Mucosa of descending colon (tissue), 3 donors: ENCODE results near the gene LETM1. TPM values are rescaled to one million over a fixed set of nuclear protein-coding genes. Genes with fewer than 3 reads are reported as not detected.
A peak's percentile ranks its signal among the peaks of the same experiment; 100 is the strongest.

ENCODE experiments used
- ATAC-seq: fragments of 200-7000 bp; cut with Tn5 transposase; one replicate; pipeline ENCODE4 v1.9.1; 2020; ENCODE audit warnings: mild to moderate bottlenecking, moderate library complexity
- DNase-seq, 3 donors: peaks; one replicate each; pipeline ENCODE4 v3.0.0-alpha.2; 2020
- H3K36me3 ChIP-seq: fragments of 200-600 bp; one replicate; pipeline ENCODE4 v1.8.0; 2021; ENCODE audit warnings: low read depth, mild to moderate bottlenecking
- H3K4me1 ChIP-seq: fragments of 200-600 bp; one replicate; pipeline ENCODE4 v1.8.0; 2021; ENCODE audit warnings: low read depth, mild to moderate bottlenecking
- H3K4me3 ChIP-seq: fragments of 200-600 bp; one replicate; pipeline ENCODE4 v1.8.0; 2021; ENCODE audit warnings: mild to moderate bottlenecking
- H3K9me3 ChIP-seq: fragments of 200-600 bp; one replicate; pipeline ENCODE4 v1.8.0; 2021; ENCODE audit warnings: mild to moderate bottlenecking
- intact Hi-C, 2 donors: fragments of 100-400 bp; cut with DNase I in 1 of 2; cut with micrococcal nuclease in 1 of 2; formaldehyde crosslinking; loops; one replicate each; pipeline versions ENCODE4 v1.11.0 to v1.11.1; 2022; cut with DNase I, micrococcal nuclease
- total RNA-seq, 3 donors: library from RNA; stranded (reverse); fragmentation: NEBNext Ultra II Directional in 2 of 3; extraction: Animal tissue kit (Norgen Biotek cat#: 25700) in 2 of 3; gene quantifications; one replicate each; pipeline versions ENCODE4 v1.2.1 to v1.2.4, GENCODE V29; 2021 to 2023
- TF ChIP-seq, protein P1 (sequence below): fragments of 200-600 bp; IDR thresholded peaks from one replicate; pipeline ENCODE4 v1.8.0; 2022; ENCODE audit warnings: antibody characterized with exemption, mild to moderate bottlenecking
- donor health status: DM: no; HTN: no; CAD: no; lungs with moderate emphysema.
- donor health status: DM: no; HTN: no; CAD: no.
- donor health status: DM: no; HTN: yes; CAD: no.

The LETM1 gene
- total RNA-seq, 3 donors from 2014 or later: 85.5 to 160 (median 133) TPM

DNA sequence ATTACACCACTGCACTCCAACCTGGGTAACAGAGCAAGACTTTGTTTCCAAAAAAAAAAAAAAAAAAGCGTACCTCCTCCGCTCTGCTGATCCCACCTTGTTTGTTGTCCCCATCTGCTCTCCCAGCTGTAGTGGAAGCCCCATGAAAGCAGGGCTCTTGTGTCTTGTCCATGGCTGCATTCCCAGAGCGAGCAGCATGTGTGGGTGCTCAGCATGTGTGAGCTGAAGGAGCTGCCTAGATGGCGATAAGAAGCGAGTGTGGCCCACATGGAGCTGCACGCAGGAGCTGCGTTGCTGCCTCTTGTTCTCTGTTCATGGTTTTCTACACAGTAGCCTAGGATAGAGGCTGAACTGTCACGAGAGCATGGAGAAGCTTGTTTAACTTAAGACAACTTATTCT, 27.6 kb upstream of the LETM1 start:
- Histone ChIP-seq H3K4me1 (peaks cover 30% of the 10 kb centered on the region), H3K4me3 (no peak overlapping the region), H3K9me3 (no peaks in the 10 kb centered on the region), H3K36me3 (no peaks in the 10 kb centered on the region)
- TF ChIP-seq, protein P1, sequence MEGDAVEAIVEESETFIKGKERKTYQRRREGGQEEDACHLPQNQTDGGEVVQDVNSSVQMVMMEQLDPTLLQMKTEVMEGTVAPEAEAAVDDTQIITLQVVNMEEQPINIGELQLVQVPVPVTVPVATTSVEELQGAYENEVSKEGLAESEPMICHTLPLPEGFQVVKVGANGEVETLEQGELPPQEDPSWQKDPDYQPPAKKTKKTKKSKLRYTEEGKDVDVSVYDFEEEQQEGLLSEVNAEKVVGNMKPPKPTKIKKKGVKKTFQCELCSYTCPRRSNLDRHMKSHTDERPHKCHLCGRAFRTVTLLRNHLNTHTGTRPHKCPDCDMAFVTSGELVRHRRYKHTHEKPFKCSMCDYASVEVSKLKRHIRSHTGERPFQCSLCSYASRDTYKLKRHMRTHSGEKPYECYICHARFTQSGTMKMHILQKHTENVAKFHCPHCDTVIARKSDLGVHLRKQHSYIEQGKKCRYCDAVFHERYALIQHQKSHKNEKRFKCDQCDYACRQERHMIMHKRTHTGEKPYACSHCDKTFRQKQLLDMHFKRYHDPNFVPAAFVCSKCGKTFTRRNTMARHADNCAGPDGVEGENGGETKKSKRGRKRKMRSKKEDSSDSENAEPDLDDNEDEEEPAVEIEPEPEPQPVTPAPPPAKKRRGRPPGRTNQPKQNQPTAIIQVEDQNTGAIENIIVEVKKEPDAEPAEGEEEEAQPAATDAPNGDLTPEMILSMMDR: no peak
- DNase-seq: peak in 1 of 3 donors; percentile 26
- intact Hi-C loops: no loop called here
- ATAC-seq: no peak

DNA sequence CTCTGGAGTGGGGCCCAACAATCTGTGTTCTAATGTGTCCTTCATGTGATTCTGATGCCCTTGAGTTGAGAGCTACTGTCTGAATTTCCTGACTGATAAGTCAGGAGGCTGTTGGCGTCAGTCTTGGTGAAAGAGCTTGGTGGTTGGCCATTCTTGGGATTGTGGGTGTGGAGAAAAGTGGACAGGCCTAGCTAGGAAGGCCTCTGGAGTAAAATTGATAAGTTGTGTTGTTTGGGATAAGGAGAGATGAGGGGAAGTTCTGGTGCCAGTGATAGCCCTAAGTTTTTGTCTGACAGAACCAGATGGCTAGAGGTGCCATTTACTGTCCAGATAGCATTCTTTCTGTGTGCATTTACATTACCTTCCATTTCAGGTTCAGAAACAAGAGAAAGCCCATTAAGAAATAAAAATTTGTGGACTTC, 26.9 kb upstream of the LETM1 start:
- Histone ChIP-seq H3K4me1 (peaks cover 27% of the 10 kb centered on the region), H3K36me3 (no peaks in the 10 kb centered on the region), H3K4me3 (no peak overlapping the region), H3K9me3 (no peaks in the 10 kb centered on the region)
- DNase-seq: no peak
- intact Hi-C loops: no loop called here
- ATAC-seq: no peak
- TF ChIP-seq, protein P1: no peak

GRCh38 chr4:1880332-1880731, 24.4 kb upstream of the LETM1 start:
- ATAC-seq (peak; percentile 84), DNase-seq (peak in 1 of 3 donors; percentile 54)
- Histone ChIP-seq H3K4me1 (peaks cover 29% of the 10 kb centered on the region), H3K9me3 (no peaks in the 10 kb centered on the region), H3K36me3 (no peaks in the 10 kb centered on the region), H3K4me3 (no peak overlapping the region)
- TF ChIP-seq, protein P1: no peak
- intact Hi-C loops: no loop called here

DNA sequence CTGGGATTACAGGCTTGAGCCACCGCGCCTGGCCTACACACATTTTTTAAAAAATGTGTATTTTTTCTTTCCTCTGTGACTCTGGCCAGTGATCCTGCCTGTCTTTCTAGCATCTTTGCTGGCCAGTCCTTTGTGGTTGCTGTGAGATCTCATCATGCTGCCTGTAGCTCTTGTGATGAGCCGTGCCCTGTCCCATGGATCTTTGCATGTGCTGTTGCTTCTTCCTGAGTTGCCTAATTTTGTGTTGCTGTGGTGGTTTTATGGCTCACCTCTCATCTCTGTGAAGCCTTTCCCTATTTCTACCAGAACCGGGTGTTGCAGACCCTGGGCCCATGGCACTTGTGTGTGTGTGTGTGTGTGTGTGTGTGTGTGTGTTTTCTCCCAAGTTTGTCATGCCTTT, 23.5 kb upstream of the LETM1 start:
- TF ChIP-seq, protein P1: no peak
- ATAC-seq (no peak), DNase-seq (no peak)
- H3K4me1 ChIP-seq: peaks cover 33% of the 10 kb centered on the region
- H3K4me3 ChIP-seq: no peak overlapping the region
- H3K36me3 ChIP-seq: no peaks in the 10 kb centered on the region
- no peaks in the 10 kb centered on the region for H3K9me3 ChIP-seq
- intact Hi-C loops: no loop called here

DNA sequence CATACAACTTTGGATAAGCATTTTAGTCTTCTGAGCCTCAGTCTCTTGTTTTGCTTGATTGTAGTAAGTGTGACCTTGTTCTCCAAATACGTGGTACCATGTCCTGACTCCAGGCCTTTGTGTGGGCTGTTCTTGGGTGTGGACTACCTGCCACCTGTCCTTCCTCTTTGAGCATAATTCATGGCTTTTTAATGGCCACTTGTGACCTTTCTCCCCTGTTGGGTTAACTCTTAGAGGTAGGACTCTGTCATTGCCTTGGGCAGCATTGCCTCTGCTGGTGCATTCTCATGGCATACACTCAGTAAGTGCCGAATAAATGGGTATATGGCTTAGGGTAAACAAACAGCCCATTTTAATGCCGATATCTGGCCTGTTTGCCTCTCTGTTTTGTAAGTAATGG, 18.2 kb upstream of the LETM1 start:
- H3K4me1 ChIP-seq: peaks cover 34% of the 10 kb centered on the region
- ATAC-seq (peak; percentile 42), DNase-seq (peak in 1 of 3 donors; percentile 18)
- H3K9me3 ChIP-seq: no peaks in the 10 kb centered on the region
- TF ChIP-seq, protein P1: no peak
- H3K36me3 ChIP-seq: no peaks in the 10 kb centered on the region
- intact Hi-C loops: no loop called here
- H3K4me3 ChIP-seq: no peak overlapping the region

- ATAC-seq: no peak
- TF ChIP-seq, protein P1: no peak
- H3K4me1 ChIP-seq: peaks cover 38% of the 10 kb centered on the region
- H3K36me3 ChIP-seq: no peaks in the 10 kb centered on the region
- H3K9me3 ChIP-seq: no peaks in the 10 kb centered on the region
- intact Hi-C loops: no loop called here
- peak in 1 of 3 donors; percentile 27 for DNase-seq
- no peak overlapping the region for H3K4me3 ChIP-seq
These were observed 17.8 kb upstream of the LETM1 start for GRCh38 chr4:1873776-1874175.
